CD4-positive, alpha-beta T cell treated with Interleukin-6 for 4 hours (primary cell): ENCODE measurements around the gene RNF123.

ENCODE experiments used
- DNase-seq: peaks from one replicate; pipeline ENCODE4 v3.0.0-alpha.2; 2020; ENCODE audit warnings: mixed read lengths

Gene RNF123

DNA sequence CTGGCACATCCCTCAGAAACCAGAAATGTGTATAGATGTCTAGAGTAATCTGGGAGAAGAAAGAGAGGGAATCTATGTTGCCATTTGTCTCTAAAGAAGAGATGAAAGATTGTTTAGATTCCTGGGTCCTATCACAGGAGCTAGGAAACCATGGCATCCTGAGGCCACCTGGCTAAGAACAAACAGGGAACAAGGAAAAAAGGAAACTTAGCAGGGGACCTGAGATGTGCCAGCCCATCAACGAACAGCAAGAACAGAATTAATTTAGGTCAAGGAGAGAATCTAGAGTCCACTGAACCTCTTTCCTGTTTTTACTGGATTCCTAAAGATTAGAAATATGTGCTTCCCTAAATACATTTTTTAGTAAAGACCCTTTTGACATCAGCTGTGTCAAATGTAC, 66.7 kb downstream of the RNF123 start:
- no peak for DNase-seq

DNA sequence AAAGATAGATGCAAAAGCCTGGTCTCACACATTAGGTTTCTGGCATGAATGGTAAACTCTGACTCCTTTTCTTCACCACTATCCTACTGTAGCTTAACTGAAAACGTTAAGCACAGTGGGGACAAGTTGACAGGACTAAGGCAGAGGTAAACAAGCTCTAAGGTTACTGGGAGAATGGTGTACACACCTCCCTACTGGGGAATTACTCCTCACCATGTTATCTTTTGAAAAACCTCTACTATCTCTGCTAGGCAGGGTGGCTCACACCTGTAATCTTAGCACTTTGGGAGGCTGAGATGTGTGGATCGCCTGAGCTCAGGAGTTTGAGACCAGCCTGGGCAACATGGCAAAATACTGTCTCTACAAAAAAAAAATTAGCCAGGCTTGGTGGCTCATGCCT, 67.8 kb downstream of the RNF123 start:
- no peak for DNase-seq

GRCh38 chr3:49759226-49759625, 69.9 kb downstream of the RNF123 start:
- DNase-seq: no peak

DNA sequence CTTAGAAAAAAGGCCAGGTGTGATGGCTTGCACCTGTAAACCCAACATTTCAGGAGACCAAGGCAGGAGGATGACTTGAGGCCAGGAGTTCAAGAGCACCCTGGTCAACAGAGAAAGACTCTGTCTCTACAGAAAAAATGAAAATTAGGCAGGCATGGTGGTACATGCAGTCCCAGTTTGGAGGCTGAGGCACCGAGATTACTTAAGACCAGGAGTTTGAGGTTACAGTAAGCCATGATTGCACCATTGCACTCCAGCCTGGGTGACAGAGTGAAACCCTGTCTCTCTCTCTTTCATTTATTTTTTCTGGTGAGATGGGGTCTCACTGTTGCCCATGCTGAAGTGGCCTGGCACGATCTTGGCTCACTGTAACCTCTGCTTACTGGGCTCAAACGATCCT, 72.3 kb downstream of the RNF123 start:
- DNase-seq: no peak

DNA sequence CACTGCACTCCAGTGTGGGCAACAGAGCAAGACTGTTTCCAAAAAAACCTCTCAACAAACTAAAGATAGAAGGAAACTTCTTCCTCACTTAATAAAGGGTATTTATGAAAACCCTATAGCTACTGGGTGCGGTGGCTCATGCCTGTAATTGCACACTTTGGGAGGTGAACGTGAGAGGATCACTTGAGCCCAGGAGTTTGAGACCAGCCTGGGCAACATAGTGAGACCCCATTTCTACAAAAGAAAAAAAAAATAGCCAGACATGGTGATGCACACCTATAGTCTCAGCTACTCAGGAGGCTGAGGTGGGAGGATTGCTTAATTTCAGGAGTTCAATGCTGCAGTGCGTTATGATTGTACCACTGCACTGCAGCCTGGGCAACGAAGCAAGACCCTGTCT, 74.6 kb downstream of the RNF123 start:
- DNase-seq: no peak

- DNase-seq: no peak
Measured at GRCh38 chr3:49769286-49769915, 80.0 kb downstream of the RNF123 start.

GRCh38 chr3:49769926-49770325, 80.6 kb downstream of the RNF123 start:
- no peak for DNase-seq
